ENCODE results near the gene PDS5A. TPM values are rescaled to one million over a fixed set of nuclear protein-coding genes. Genes with fewer than 3 reads are reported as not detected.

The PDS5A gene
- total and polyA plus RNA-seq, 2 of the 13 experiments (the other 11 are each of a cell fraction or from before 2014, with no cell fraction given) = 31.8 to 57.0 TPM

DNA sequence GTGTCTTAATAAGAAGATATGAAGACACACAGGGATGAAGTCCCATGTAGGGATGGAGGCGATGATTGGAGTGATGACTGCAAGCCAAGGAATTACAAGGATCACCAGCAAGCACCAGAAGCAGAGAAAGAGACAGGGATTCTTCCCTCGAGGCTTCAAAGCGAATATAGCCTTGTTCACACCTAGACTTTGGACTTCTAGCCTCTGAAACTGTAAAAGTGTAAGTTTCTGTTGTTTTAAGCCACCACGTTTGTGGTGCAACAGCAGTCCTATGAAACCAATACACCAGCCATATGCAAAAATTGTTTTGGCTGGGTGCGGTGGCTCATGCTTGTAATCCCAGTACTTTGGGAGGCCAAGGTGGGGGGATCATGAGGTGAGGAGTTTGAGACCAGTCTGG, 9.8 kb upstream of the PDS5A start (continued):
- TF ChIP-seq, protein P1, sequence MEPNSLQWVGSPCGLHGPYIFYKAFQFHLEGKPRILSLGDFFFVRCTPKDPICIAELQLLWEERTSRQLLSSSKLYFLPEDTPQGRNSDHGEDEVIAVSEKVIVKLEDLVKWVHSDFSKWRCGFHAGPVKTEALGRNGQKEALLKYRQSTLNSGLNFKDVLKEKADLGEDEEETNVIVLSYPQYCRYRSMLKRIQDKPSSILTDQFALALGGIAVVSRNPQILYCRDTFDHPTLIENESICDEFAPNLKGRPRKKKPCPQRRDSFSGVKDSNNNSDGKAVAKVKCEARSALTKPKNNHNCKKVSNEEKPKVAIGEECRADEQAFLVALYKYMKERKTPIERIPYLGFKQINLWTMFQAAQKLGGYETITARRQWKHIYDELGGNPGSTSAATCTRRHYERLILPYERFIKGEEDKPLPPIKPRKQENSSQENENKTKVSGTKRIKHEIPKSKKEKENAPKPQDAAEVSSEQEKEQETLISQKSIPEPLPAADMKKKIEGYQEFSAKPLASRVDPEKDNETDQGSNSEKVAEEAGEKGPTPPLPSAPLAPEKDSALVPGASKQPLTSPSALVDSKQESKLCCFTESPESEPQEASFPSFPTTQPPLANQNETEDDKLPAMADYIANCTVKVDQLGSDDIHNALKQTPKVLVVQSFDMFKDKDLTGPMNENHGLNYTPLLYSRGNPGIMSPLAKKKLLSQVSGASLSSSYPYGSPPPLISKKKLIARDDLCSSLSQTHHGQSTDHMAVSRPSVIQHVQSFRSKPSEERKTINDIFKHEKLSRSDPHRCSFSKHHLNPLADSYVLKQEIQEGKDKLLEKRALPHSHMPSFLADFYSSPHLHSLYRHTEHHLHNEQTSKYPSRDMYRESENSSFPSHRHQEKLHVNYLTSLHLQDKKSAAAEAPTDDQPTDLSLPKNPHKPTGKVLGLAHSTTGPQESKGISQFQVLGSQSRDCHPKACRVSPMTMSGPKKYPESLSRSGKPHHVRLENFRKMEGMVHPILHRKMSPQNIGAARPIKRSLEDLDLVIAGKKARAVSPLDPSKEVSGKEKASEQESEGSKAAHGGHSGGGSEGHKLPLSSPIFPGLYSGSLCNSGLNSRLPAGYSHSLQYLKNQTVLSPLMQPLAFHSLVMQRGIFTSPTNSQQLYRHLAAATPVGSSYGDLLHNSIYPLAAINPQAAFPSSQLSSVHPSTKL (CRISPR knock-in tag; IDR thresholded peaks at IDR 0.05) = peak; percentile 60
- TF ChIP-seq NCOA2 (CRISPR knock-in tag; IDR thresholded peaks at IDR 0.05) (no peak), CEBPB (IDR thresholded peaks at IDR 0.05; ENCODE audit: borderline replicate concordance, low read depth, low read length) (peak; percentile 68; the same call in 1 of the 2 replicates), ZNF10 (CRISPR knock-in tag; IDR thresholded peaks at IDR 0.05; ENCODE audit: borderline replicate concordance, low read depth) (no peak), MED1 (CRISPR knock-in tag; IDR thresholded peaks at IDR 0.05) (no peak), SOX13 (IDR thresholded peaks at IDR 0.05) (no peak), SOX13 (CRISPR knock-in tag; conservative IDR thresholded peaks at IDR 0.05 in 1 of 2, IDR thresholded peaks at IDR 0.05 in 1 of 2) (peak in 1 of 2 experiments; percentile 20; a peak in 1 of 4 replicates)
- TF ChIP-seq, protein P2, sequence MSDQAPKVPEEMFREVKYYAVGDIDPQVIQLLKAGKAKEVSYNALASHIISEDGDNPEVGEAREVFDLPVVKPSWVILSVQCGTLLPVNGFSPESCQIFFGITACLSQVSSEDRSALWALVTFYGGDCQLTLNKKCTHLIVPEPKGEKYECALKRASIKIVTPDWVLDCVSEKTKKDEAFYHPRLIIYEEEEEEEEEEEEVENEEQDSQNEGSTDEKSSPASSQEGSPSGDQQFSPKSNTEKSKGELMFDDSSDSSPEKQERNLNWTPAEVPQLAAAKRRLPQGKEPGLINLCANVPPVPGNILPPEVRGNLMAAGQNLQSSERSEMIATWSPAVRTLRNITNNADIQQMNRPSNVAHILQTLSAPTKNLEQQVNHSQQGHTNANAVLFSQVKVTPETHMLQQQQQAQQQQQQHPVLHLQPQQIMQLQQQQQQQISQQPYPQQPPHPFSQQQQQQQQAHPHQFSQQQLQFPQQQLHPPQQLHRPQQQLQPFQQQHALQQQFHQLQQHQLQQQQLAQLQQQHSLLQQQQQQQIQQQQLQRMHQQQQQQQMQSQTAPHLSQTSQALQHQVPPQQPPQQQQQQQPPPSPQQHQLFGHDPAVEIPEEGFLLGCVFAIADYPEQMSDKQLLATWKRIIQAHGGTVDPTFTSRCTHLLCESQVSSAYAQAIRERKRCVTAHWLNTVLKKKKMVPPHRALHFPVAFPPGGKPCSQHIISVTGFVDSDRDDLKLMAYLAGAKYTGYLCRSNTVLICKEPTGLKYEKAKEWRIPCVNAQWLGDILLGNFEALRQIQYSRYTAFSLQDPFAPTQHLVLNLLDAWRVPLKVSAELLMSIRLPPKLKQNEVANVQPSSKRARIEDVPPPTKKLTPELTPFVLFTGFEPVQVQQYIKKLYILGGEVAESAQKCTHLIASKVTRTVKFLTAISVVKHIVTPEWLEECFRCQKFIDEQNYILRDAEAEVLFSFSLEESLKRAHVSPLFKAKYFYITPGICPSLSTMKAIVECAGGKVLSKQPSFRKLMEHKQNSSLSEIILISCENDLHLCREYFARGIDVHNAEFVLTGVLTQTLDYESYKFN (CRISPR knock-in tag; conservative IDR thresholded peaks at IDR 0.05) = peak; percentile 58
- TF ChIP-seq, protein P3, sequence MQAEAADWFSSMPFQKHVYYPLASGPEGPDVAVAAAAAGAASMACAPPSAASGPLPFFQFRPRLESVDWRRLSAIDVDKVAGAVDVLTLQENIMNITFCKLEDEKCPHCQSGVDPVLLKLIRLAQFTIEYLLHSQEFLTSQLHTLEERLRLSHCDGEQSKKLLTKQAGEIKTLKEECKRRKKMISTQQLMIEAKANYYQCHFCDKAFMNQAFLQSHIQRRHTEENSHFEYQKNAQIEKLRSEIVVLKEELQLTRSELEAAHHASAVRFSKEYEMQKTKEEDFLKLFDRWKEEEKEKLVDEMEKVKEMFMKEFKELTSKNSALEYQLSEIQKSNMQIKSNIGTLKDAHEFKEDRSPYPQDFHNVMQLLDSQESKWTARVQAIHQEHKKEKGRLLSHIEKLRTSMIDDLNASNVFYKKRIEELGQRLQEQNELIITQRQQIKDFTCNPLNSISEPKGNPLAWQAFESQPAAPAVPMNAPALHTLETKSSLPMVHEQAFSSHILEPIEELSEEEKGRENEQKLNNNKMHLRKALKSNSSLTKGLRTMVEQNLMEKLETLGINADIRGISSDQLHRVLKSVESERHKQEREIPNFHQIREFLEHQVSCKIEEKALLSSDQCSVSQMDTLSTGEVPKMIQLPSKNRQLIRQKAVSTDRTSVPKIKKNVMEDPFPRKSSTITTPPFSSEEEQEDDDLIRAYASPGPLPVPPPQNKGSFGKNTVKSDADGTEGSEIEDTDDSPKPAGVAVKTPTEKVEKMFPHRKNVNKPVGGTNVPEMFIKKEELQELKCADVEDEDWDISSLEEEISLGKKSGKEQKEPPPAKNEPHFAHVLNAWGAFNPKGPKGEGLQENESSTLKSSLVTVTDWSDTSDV (CRISPR knock-in tag; IDR thresholded peaks at IDR 0.05) = no peak
- TF ChIP-seq, protein P4, sequence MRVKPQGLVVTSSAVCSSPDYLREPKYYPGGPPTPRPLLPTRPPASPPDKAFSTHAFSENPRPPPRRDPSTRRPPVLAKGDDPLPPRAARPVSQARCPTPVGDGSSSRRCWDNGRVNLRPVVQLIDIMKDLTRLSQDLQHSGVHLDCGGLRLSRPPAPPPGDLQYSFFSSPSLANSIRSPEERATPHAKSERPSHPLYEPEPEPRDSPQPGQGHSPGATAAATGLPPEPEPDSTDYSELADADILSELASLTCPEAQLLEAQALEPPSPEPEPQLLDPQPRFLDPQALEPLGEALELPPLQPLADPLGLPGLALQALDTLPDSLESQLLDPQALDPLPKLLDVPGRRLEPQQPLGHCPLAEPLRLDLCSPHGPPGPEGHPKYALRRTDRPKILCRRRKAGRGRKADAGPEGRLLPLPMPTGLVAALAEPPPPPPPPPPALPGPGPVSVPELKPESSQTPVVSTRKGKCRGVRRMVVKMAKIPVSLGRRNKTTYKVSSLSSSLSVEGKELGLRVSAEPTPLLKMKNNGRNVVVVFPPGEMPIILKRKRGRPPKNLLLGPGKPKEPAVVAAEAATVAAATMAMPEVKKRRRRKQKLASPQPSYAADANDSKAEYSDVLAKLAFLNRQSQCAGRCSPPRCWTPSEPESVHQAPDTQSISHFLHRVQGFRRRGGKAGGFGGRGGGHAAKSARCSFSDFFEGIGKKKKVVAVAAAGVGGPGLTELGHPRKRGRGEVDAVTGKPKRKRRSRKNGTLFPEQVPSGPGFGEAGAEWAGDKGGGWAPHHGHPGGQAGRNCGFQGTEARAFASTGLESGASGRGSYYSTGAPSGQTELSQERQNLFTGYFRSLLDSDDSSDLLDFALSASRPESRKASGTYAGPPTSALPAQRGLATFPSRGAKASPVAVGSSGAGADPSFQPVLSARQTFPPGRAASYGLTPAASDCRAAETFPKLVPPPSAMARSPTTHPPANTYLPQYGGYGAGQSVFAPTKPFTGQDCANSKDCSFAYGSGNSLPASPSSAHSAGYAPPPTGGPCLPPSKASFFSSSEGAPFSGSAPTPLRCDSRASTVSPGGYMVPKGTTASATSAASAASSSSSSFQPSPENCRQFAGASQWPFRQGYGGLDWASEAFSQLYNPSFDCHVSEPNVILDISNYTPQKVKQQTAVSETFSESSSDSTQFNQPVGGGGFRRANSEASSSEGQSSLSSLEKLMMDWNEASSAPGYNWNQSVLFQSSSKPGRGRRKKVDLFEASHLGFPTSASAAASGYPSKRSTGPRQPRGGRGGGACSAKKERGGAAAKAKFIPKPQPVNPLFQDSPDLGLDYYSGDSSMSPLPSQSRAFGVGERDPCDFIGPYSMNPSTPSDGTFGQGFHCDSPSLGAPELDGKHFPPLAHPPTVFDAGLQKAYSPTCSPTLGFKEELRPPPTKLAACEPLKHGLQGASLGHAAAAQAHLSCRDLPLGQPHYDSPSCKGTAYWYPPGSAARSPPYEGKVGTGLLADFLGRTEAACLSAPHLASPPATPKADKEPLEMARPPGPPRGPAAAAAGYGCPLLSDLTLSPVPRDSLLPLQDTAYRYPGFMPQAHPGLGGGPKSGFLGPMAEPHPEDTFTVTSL (CRISPR knock-in tag; IDR thresholded peaks at IDR 0.05; ENCODE audit: borderline replicate concordance) = peak; percentile 31; the same call in 1 of the 2 replicates
- TF ChIP-seq, protein P5, sequence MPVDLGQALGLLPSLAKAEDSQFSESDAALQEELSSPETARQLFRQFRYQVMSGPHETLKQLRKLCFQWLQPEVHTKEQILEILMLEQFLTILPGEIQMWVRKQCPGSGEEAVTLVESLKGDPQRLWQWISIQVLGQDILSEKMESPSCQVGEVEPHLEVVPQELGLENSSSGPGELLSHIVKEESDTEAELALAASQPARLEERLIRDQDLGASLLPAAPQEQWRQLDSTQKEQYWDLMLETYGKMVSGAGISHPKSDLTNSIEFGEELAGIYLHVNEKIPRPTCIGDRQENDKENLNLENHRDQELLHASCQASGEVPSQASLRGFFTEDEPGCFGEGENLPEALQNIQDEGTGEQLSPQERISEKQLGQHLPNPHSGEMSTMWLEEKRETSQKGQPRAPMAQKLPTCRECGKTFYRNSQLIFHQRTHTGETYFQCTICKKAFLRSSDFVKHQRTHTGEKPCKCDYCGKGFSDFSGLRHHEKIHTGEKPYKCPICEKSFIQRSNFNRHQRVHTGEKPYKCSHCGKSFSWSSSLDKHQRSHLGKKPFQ (CRISPR knock-in tag; IDR thresholded peaks at IDR 0.05; ENCODE audit: insufficient replicate concordance) = peak; percentile 79

All from HepG2 (cell line).